Cardiac fibroblast (primary cell): ENCODE data around the gene ULK4.

Experiments
- DNase-seq, 2 donors: peaks; one replicate each; pipeline versions ENCODE4 v3.0.0 to v3.0.0-alpha.2; 2010; ENCODE audit warnings: low read depth in 2 of 2
- H3K4me3 ChIP-seq, 2 donors: replicated peaks in 1 of 2; 1 replicate in 1 of 2; 2 replicates in 1 of 2; pipeline ENCODE4 v1.5.1; 2011; ENCODE audit warnings: low read depth in 2 of 2, low read length in 2 of 2, mild to moderate bottlenecking in 2 of 2, moderate library complexity in 1 of 2
- CTCF ChIP-seq: IDR thresholded peaks from one replicate; pipeline ENCODE4 v1.5.1; 2011; ENCODE audit warnings: low read depth, mild to moderate bottlenecking, low read length, inconsistent platforms

ULK4 gene

GRCh38 chr3:41488501-41488900, 473.4 kb downstream of the ULK4 start:
- DNase-seq = no peak
- H3K4me3 ChIP-seq = no peak overlapping the region
- no peak for TF ChIP-seq CTCF

- no peak for TF ChIP-seq CTCF
- DNase-seq = no peak
- no peak overlapping the region for H3K4me3 ChIP-seq
Observed at GRCh38 chr3:41485484-41485883, 476.4 kb downstream of the ULK4 start.

GRCh38 chr3:41482134-41482533, 479.8 kb downstream of the ULK4 start:
- DNase-seq = no peak
- no peak for TF ChIP-seq CTCF

GRCh38 chr3:41478278-41478677, 483.6 kb downstream of the ULK4 start:
- no peak overlapping the region for H3K4me3 ChIP-seq
- TF ChIP-seq CTCF = no peak
- DNase-seq = no peak

More at GRCh38 chr3:41482134-41482533, 479.8 kb downstream of the ULK4 start:
- no peak overlapping the region for H3K4me3 ChIP-seq

- TF ChIP-seq CTCF = no peak
- no peak overlapping the region for H3K4me3 ChIP-seq
- no peak for DNase-seq
Observed at GRCh38 chr3:41477399-41478014, 484.4 kb downstream of the ULK4 start.

- no peak overlapping the region for H3K4me3 ChIP-seq
- TF ChIP-seq CTCF = no peak
- DNase-seq = no peak
Observed at GRCh38 chr3:41469083-41469482, 492.8 kb downstream of the ULK4 start.

GRCh38 chr3:41467481-41467880, 494.4 kb downstream of the ULK4 start:
- DNase-seq = no peak
- H3K4me3 ChIP-seq = no peak overlapping the region
- TF ChIP-seq CTCF = no peak
